Ishikawa (cell line): ENCODE measurements around the gene EHF.

ENCODE experiments used
- CEBPB ChIP-seq: IDR thresholded peaks from 2 replicates; pipeline ENCODE4 v1.6.1; 2012
- TAF1 ChIP-seq: IDR thresholded peaks from 2 replicates; pipeline ENCODE4 v1.6.1; 2012; ENCODE audit warnings: low read depth, mild to moderate bottlenecking

GRCh38 chr11:34671117-34671516 lies 50.2 kb downstream of the EHF start:
- TF ChIP-seq TAF1 (no peak), CEBPB (no peak)
